K562 (cell line): Measurements from ENCODE around the gene PPP2R2B.

ENCODE experiments used
- EGR1 ChIP-seq: fragments of 450-650 bp; conservative IDR thresholded peaks from 2 replicates; pipeline ENCODE4 v1.6.1; 2017; ENCODE audit warnings: mild to moderate bottlenecking
- HOMEZ ChIP-seq: fragments of 250-450 bp; sonication (Bioruptor Pico); IDR thresholded peaks from 2 replicates; pipeline ENCODE4 v1.4.0; 2020; ENCODE audit warnings: mild to moderate bottlenecking, moderate library complexity
- IRF9 ChIP-seq: fragments of 450-650 bp; IDR thresholded peaks from 2 replicates; pipeline ENCODE4 v1.6.1; 2016; ENCODE audit warnings: missing biosample characterization, missing genetic modification characterization
- NCOA6 ChIP-seq: fragments of 450-650 bp; IDR thresholded peaks from 2 replicates; pipeline ENCODE4 v1.6.1; 2017; ENCODE audit warnings: mild to moderate bottlenecking
- TFAP4 ChIP-seq: sonication (generic); formaldehyde crosslinking; IDR thresholded peaks from 2 replicates; pipeline ENCODE4 v1.8.0; 2022; ENCODE audit warnings: missing genetic modification reagents, mild to moderate bottlenecking, moderate library complexity, borderline replicate concordance
- TOE1 ChIP-seq, 2 experiments: fragments of 450-650 bp in 1 of 2; sonication (generic) in 1 of 2; formaldehyde crosslinking in 1 of 2; IDR thresholded peaks; 2 replicates each; pipeline versions ENCODE4 v1.7.1 to v1.8.0; 2016 to 2022; ENCODE audit warnings: borderline replicate concordance in 2 of 2, mild to moderate bottlenecking in 2 of 2, antibody characterized with exemption in 1 of 2, inconsistent platforms in 1 of 2, low read depth in 1 of 2, missing genetic modification reagents in 1 of 2, moderate library complexity in 1 of 2
- ZFP1 ChIP-seq: fragments of 450-650 bp; formaldehyde crosslinking; IDR thresholded peaks from 2 replicates; pipeline ENCODE4 v1.4.0; 2020; ENCODE audit warnings: mild to moderate bottlenecking, mixed read lengths
- ZKSCAN1 ChIP-seq: fragments of 150-350 bp; IDR thresholded peaks from 2 replicates; pipeline ENCODE4 v1.6.1; 2016; ENCODE audit warnings: low read depth, low read length
- TF ChIP-seq, protein P1 (sequence below): sonication (generic); formaldehyde crosslinking; IDR thresholded peaks from 2 replicates; pipeline ENCODE4 v1.8.0; 2022; ENCODE audit warnings: missing genetic modification reagents, mild to moderate bottlenecking, borderline replicate concordance

DNA sequence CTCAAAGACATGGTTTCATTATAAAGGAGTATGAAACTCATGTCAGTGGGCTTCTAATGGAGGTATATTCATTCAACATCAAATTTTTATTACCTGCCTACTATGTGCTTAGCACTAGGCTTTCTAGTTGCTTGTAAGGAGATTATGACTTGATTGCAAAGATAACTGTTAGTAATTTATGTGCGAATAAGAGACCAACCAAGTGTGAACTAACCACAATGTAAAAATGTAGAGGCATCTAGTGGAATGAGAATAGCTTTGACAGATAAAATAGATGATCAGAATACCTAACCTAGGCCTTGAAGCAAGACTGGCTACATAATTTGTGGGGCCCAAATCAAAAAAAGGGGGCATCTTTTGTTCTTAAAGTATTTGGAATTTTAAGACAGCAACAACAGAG is 13.0 kb upstream of the PPP2R2B start:
- TF ChIP-seq ZFP1 (CRISPR knock-in tag): no peak
- TF ChIP-seq NCOA6: no peak
- TF ChIP-seq, protein P1, sequence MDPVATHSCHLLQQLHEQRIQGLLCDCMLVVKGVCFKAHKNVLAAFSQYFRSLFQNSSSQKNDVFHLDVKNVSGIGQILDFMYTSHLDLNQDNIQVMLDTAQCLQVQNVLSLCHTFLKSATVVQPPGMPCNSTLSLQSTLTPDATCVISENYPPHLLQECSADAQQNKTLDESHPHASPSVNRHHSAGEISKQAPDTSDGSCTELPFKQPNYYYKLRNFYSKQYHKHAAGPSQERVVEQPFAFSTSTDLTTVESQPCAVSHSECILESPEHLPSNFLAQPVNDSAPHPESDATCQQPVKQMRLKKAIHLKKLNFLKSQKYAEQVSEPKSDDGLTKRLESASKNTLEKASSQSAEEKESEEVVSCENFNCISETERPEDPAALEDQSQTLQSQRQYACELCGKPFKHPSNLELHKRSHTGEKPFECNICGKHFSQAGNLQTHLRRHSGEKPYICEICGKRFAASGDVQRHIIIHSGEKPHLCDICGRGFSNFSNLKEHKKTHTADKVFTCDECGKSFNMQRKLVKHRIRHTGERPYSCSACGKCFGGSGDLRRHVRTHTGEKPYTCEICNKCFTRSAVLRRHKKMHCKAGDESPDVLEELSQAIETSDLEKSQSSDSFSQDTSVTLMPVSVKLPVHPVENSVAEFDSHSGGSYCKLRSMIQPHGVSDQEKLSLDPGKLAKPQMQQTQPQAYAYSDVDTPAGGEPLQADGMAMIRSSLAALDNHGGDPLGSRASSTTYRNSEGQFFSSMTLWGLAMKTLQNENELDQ (CRISPR knock-in tag): no peak
- no peak for TF ChIP-seq TOE1 (IDR thresholded peaks at IDR 0.05; ENCODE audit: borderline replicate concordance)
- no peak for TF ChIP-seq TOE1 (CRISPR knock-in tag; IDR thresholded peaks at IDR 0.05; ENCODE audit: borderline replicate concordance, low read depth)
- TF ChIP-seq IRF9 (tag): no peak
- no peak for TF ChIP-seq TFAP4 (CRISPR knock-in tag)
- TF ChIP-seq EGR1: no peak
- no peak for TF ChIP-seq HOMEZ (CRISPR knock-in tag)
- no peak for TF ChIP-seq ZKSCAN1
